Stomach (tissue), 9 donors: ENCODE data around the gene VSTM2B. TPM values are rescaled to one million over a fixed set of nuclear protein-coding genes. Genes with fewer than 3 reads are reported as not detected.

Experiments
- DNase-seq, 2 donors: peaks; one replicate each; pipeline versions ENCODE4 v3.0.0 to v3.0.0-alpha.2; 2013 to 2019
- H3K27ac ChIP-seq, 5 donors: fragments of 200-600 bp in 4 of 5; sonication (generic) in 4 of 5; one replicate each; pipeline ENCODE4 v1.5.1; 2013 to 2019; ENCODE audit warnings: mild to moderate bottlenecking in 1 of 5, moderate library complexity in 1 of 5
- H3K27me3 ChIP-seq, 3 donors: fragments of 200-600 bp; sonication (generic); one replicate each; pipeline ENCODE4 v1.5.1; 2017 to 2019; ENCODE audit warnings: mixed run types in 1 of 3
- H3K36me3 ChIP-seq, 4 donors: fragments of 200-600 bp; sonication (generic); 1 replicate in 3 of 4; 2 replicates in 1 of 4; pipeline ENCODE4 v1.5.1; 2016 to 2019
- H3K4me1 ChIP-seq, 4 donors: fragments of 200-600 bp; sonication (generic); one replicate each; pipeline ENCODE4 v1.5.1; 2016 to 2019
- H3K4me3 ChIP-seq, 4 donors: fragments of 200-600 bp; sonication (generic) in 3 of 4; one replicate each; pipeline ENCODE4 v1.5.1; 2016 to 2019; ENCODE audit warnings: mild to moderate bottlenecking in 1 of 4
- H3K9me3 ChIP-seq, 4 donors: fragments of 200-600 bp; sonication (generic); one replicate each; pipeline ENCODE4 v1.5.1; 2016 to 2019
- CTCF ChIP-seq, 7 experiments: fragments of 450-650 bp in 4 of 7; fragments of 200-600 bp in 3 of 7; sonication (generic) in 3 of 7; IDR thresholded peaks; one replicate each; pipeline ENCODE4 v1.5.1; 2016 to 2019; ENCODE audit warnings: antibody characterized with exemption in 7 of 7, control low read depth in 2 of 7, mild to moderate bottlenecking in 1 of 7
- EP300 ChIP-seq: sonication (generic); formaldehyde crosslinking; IDR thresholded peaks from one replicate; pipeline ENCODE4 v1.6.1; 2017; ENCODE audit warnings: antibody characterized with exemption
- POLR2A ChIP-seq, 4 donors: fragments of 450-650 bp; IDR thresholded peaks; one replicate each; pipeline ENCODE4 v1.6.1; 2016; ENCODE audit warnings: antibody characterized with exemption in 4 of 4, control low read depth in 2 of 4, mild to moderate bottlenecking in 1 of 4, moderate library complexity in 1 of 4
- POLR2AphosphoS5 ChIP-seq, 3 donors: sonication (generic); formaldehyde crosslinking; IDR thresholded peaks; one replicate each; pipeline ENCODE4 v1.6.1; 2016; ENCODE audit warnings: antibody characterized with exemption in 3 of 3
- WGBS, 5 donors: extraction: QIAGEN DNeasy Blood & Tissue Kit in 3 of 5; methylation state at CpG; one replicate each; pipeline versions ENCODE4 v1.1.5 to v1.1.7; 2013 to 2018; 5-methylcytosine and 5-hydroxymethylcytosine counted together
- intact Hi-C: fragments of 100-400 bp; cut with DNase I; formaldehyde crosslinking; loops from one replicate; pipeline ENCODE4 v1.15.1; 2023; ENCODE audit warnings: low total_unique reads
- polyA plus RNA-seq, 3 donors: library from polyadenylated mRNA; stranded (reverse); fragments of 200-250 nt; gene quantifications; one replicate each; pipeline ENCODE4 v1.2.3, GENCODE V29; 2013
- total RNA-seq, 5 donors: library from RNA; depleted of rRNA; stranded (reverse); fragments of >200 nt; gene quantifications; one replicate each; pipeline versions ENCODE4 v1.1.0 to v1.2.3, GENCODE V29; 2014 to 2016
- donor health status: healthy with polysubstance abuse.
- donor health status: Bipolar disorder and iron deficiency.
- donor health status: healthy.

Gene VSTM2B
- total and polyA plus RNA-seq, 8 donors, result not detected

- H3K4me1 ChIP-seq, result no peaks in the 10 kb centered on the region
- H3K4me3 ChIP-seq, result no peak overlapping the region
- TF ChIP-seq EP300 (no peak), POLR2A (IDR thresholded peaks at IDR 0.05) (no peak), CTCF (IDR thresholded peaks at IDR 0.05) (no peak)
- no peak overlapping the region for H3K27ac ChIP-seq
- H3K36me3 ChIP-seq, result no peaks in the 10 kb centered on the region
- peaks cover 0 to 55% (median 0%) of the 10 kb centered on the region in 3 donors for H3K27me3 ChIP-seq
- intact Hi-C loops, result no loop called here
- no peaks in the 10 kb centered on the region for H3K9me3 ChIP-seq
- WGBS, 5 donors, result 74 to 87% (median 83%) methylated on average over 8 of the region's 8 CpGs
- DNase-seq, result no peak
Measured at GRCh38 chr19:29509456-29509855, 16.3 kb upstream of the VSTM2B start.

- DNase-seq, result no peak
- TF ChIP-seq POLR2A (IDR thresholded peaks at IDR 0.05) (no peak), POLR2AphosphoS5 (IDR thresholded peaks at IDR 0.05) (no peak), EP300 (no peak), CTCF (IDR thresholded peaks at IDR 0.05) (no peak)
- WGBS, 5 donors, result 63 to 75% (median 67%) methylated on average over 9 of the region's 9 CpGs
Measured at GRCh38 chr19:29510701-29511265, 15.0 kb upstream of the VSTM2B start.

GRCh38 chr19:29511768-29512167, 14.0 kb upstream of the VSTM2B start:
- WGBS, 5 donors, result 56 to 79% (median 67%) methylated on average over 3 of the region's 3 CpGs
- Histone ChIP-seq H3K27me3 (peaks cover 0 to 51% (median 0%) of the 10 kb centered on the region in 3 donors), H3K4me1 (no peaks in the 10 kb centered on the region), H3K36me3 (no peaks in the 10 kb centered on the region), H3K9me3 (no peaks in the 10 kb centered on the region), H3K27ac (no peak overlapping the region), H3K4me3 (no peak overlapping the region)
- no peak for DNase-seq
- intact Hi-C loops, result no loop called here
- no peak for TF ChIP-seq POLR2A (IDR thresholded peaks at IDR 0.05)
- TF ChIP-seq CTCF (IDR thresholded peaks at IDR 0.05), result no peak

More at GRCh38 chr19:29510701-29511265, 15.0 kb upstream of the VSTM2B start:
- Histone ChIP-seq H3K27ac (no peak overlapping the region), H3K9me3 (no peaks in the 10 kb centered on the region), H3K4me1 (no peaks in the 10 kb centered on the region), H3K27me3 (peaks cover 0 to 46% (median 0%) of the 10 kb centered on the region in 3 donors), H3K4me3 (no peak overlapping the region), H3K36me3 (no peaks in the 10 kb centered on the region)
- intact Hi-C loops, result no loop called here

- Histone ChIP-seq H3K4me3 (no peak overlapping the region), H3K9me3 (no peaks in the 10 kb centered on the region), H3K4me1 (no peaks in the 10 kb centered on the region), H3K36me3 (no peaks in the 10 kb centered on the region), H3K27me3 (peaks cover 0 to 53% (median 0%) of the 10 kb centered on the region in 3 donors), H3K27ac (no peak overlapping the region)
- WGBS, 5 donors, result 51 to 75% (median 54%) methylated on average over 1 of the region's 1 CpG
- no peak for TF ChIP-seq POLR2A (IDR thresholded peaks at IDR 0.05)
- no peak for TF ChIP-seq EP300
- TF ChIP-seq CTCF (IDR thresholded peaks at IDR 0.05), result no peak
- TF ChIP-seq POLR2AphosphoS5 (IDR thresholded peaks at IDR 0.05), result no peak
- intact Hi-C loops, result no loop called here
- DNase-seq, result no peak
Measured at GRCh38 chr19:29512748-29513147, 13.0 kb upstream of the VSTM2B start.
